H9 (cell line): Measurements from ENCODE around the gene MARK2. TPM values are rescaled to one million over a fixed set of nuclear protein-coding genes. Genes with fewer than 3 reads are reported as not detected.

Experiments
- DNase-seq: peaks from one replicate; pipeline ENCODE4 v3.0.0-alpha.2; 2017
- H2AFZ ChIP-seq: one replicate; pipeline ENCODE4 v1.6.1; 2013; ENCODE audit warnings: mild to moderate bottlenecking, low read length, control low read depth, moderate library complexity
- H2AK5ac ChIP-seq: 2 replicates; pipeline ENCODE4 v1.6.1; 2013; ENCODE audit warnings: low read length, control low read depth, mixed read lengths; ENCODE audit not compliant: insufficient read length
- H2BK120ac ChIP-seq: one replicate; pipeline ENCODE4 v1.6.1; 2013; ENCODE audit warnings: low read depth, mild to moderate bottlenecking, low read length, control low read depth, inconsistent platforms; ENCODE audit not compliant: poor library complexity, severe bottlenecking
- H2BK12ac ChIP-seq: 2 replicates; pipeline ENCODE4 v1.6.1; 2013; ENCODE audit warnings: low read length, control low read depth, mixed read lengths, low read depth; ENCODE audit not compliant: insufficient read length
- H2BK15ac ChIP-seq: 2 replicates; pipeline ENCODE4 v1.6.1; 2013; ENCODE audit warnings: low read depth, low read length, control low read depth
- H2BK20ac ChIP-seq: one replicate; pipeline ENCODE4 v1.6.1; 2013; ENCODE audit warnings: low read depth, mild to moderate bottlenecking, low read length, control low read depth, inconsistent platforms; ENCODE audit not compliant: poor library complexity, severe bottlenecking
- H2BK5ac ChIP-seq: 2 replicates; pipeline ENCODE4 v1.6.1; 2013; ENCODE audit warnings: low read length, control low read depth, mixed read lengths; ENCODE audit not compliant: insufficient read length
- H3K14ac ChIP-seq: 2 replicates; pipeline ENCODE4 v1.6.1; 2013; ENCODE audit warnings: low read length, control low read depth; ENCODE audit not compliant: insufficient read depth
- H3K18ac ChIP-seq: 2 replicates; pipeline ENCODE4 v1.6.1; 2013; ENCODE audit warnings: low read depth, mild to moderate bottlenecking, mixed read lengths, low read length, control low read depth; ENCODE audit not compliant: insufficient read length
- H3K23ac ChIP-seq: 2 replicates; pipeline ENCODE4 v1.6.1; 2013; ENCODE audit warnings: low read length, control low read depth, mixed read lengths, low read depth; ENCODE audit not compliant: insufficient read length
- H3K23me2 ChIP-seq: 2 replicates; pipeline ENCODE4 v1.6.1; 2013; ENCODE audit warnings: low read depth, mild to moderate bottlenecking, mixed read lengths, low read length, control low read depth; ENCODE audit not compliant: insufficient read length, poor library complexity, severe bottlenecking
- H3K27ac ChIP-seq: 2 replicates; pipeline ENCODE4 v1.5.1; 2013; ENCODE audit warnings: low read length, control low read depth, mixed read lengths, low read depth; ENCODE audit not compliant: insufficient read length
- H3K27me3 ChIP-seq: 2 replicates; pipeline ENCODE4 v1.6.1; 2013; ENCODE audit warnings: low read length, control low read depth, inconsistent platforms; ENCODE audit not compliant: insufficient read depth
- H3K4ac ChIP-seq: 2 replicates; pipeline ENCODE4 v1.6.1; 2013; ENCODE audit warnings: low read depth, mild to moderate bottlenecking, control low read depth, inconsistent platforms, low read length, moderate library complexity
- H3K4me1 ChIP-seq: 2 replicates; pipeline ENCODE4 v1.6.1; 2013; ENCODE audit warnings: low read length, control low read depth, inconsistent platforms; ENCODE audit not compliant: insufficient read depth
- H3K4me2 ChIP-seq: 2 replicates; pipeline ENCODE4 v1.6.1; 2013; ENCODE audit warnings: low read length, control low read depth, mixed read lengths; ENCODE audit not compliant: insufficient read length, insufficient read depth
- H3K56ac ChIP-seq: 2 replicates; pipeline ENCODE4 v1.6.1; 2013; ENCODE audit warnings: low read depth, mild to moderate bottlenecking, mixed read lengths, low read length, control low read depth; ENCODE audit not compliant: insufficient read length
- H3K79me1 ChIP-seq: 2 replicates; pipeline ENCODE4 v1.6.1; 2013; ENCODE audit warnings: low read depth, mild to moderate bottlenecking, moderate library complexity, low read length, control low read depth, inconsistent platforms; ENCODE audit not compliant: insufficient read depth, poor library complexity, severe bottlenecking
- H3K79me2 ChIP-seq: 2 replicates; pipeline ENCODE4 v1.6.1; 2013; ENCODE audit warnings: low read length, control low read depth, inconsistent platforms; ENCODE audit not compliant: insufficient read depth
- H3K9ac ChIP-seq: 2 replicates; pipeline ENCODE4 v1.6.1; 2013; ENCODE audit warnings: low read length, control low read depth, mixed read lengths; ENCODE audit not compliant: insufficient read length; ENCODE audit errors: extremely low read depth
- H3K9me3 ChIP-seq: one replicate; pipeline ENCODE4 v1.6.1; 2013; ENCODE audit warnings: low read depth, low read length, inconsistent platforms; ENCODE audit not compliant: control insufficient read depth
- H3T11ph ChIP-seq: one replicate; pipeline ENCODE4 v1.6.1; 2013; ENCODE audit warnings: mild to moderate bottlenecking, low read length, control low read depth, inconsistent platforms
- H4K20me1 ChIP-seq: one replicate; pipeline ENCODE4 v1.6.1; 2013; ENCODE audit not compliant: control insufficient read depth, insufficient read length, insufficient read depth
- H4K5ac ChIP-seq: 2 replicates; pipeline ENCODE4 v1.6.1; 2013; ENCODE audit warnings: low read depth, mild to moderate bottlenecking, mixed read lengths, low read length, control low read depth; ENCODE audit not compliant: insufficient read length
- H4K8ac ChIP-seq: replicated peaks from 2 replicates; pipeline ENCODE4 v1.6.1; 2013; ENCODE audit warnings: low read length, control low read depth, mixed read lengths, low read depth; ENCODE audit not compliant: insufficient read length
- H4K91ac ChIP-seq: 2 replicates; pipeline ENCODE4 v1.6.1; 2013; ENCODE audit warnings: low read depth, mild to moderate bottlenecking, moderate library complexity, mixed read lengths, low read length, control low read depth; ENCODE audit not compliant: insufficient read length
- H3K27ac Mint-ChIP-seq, 3 experiments: 2 replicates in 2 of 3; 3 replicates in 1 of 3; pipeline ENCODE4 v1.8.0; 2020 to 2021; ENCODE audit warnings: mixed read lengths in 3 of 3, mild to moderate bottlenecking in 1 of 3, moderate library complexity in 1 of 3
- H3K27me3 Mint-ChIP-seq: 2 replicates; pipeline ENCODE4 v1.8.0; 2021; ENCODE audit warnings: low read depth, mild to moderate bottlenecking, moderate library complexity, mixed read lengths
- H3K36me3 Mint-ChIP-seq, 3 experiments: 2 replicates in 2 of 3; 3 replicates in 1 of 3; pipeline ENCODE4 v1.8.0; 2020 to 2021; ENCODE audit warnings: low read depth in 3 of 3, mixed read lengths in 3 of 3; ENCODE audit not compliant: insufficient read depth in 1 of 3
- H3K4me1 Mint-ChIP-seq, 2 experiments: 2 replicates each; pipeline ENCODE4 v1.8.0; 2020; ENCODE audit warnings: mixed read lengths in 2 of 2
- H3K4me3 Mint-ChIP-seq, 2 experiments: 2 replicates in 1 of 2; 3 replicates in 1 of 2; pipeline ENCODE4 v1.8.0; 2020 to 2021; ENCODE audit warnings: mild to moderate bottlenecking in 2 of 2, mixed read lengths in 2 of 2, moderate library complexity in 1 of 2
- H3K9me3 Mint-ChIP-seq, 2 experiments: 2 replicates in 1 of 2; 3 replicates in 1 of 2; pipeline ENCODE4 v1.8.0; 2020; ENCODE audit warnings: mild to moderate bottlenecking in 2 of 2, mixed read lengths in 2 of 2, moderate library complexity in 1 of 2
- CTCF ChIP-seq: fragments of 200-600 bp; sonication (generic); conservative IDR thresholded peaks from 3 replicates; pipeline ENCODE4 v1.8.0; 2021; ENCODE audit warnings: antibody characterized with exemption, mild to moderate bottlenecking
- WGBS: extraction: QIAGEN DNeasy Blood & Tissue Kit; methylation state at CpG from one replicate; pipeline ENCODE4 v1.1.7; 2013; ENCODE audit warnings: missing lambda C conversion rate, low lambda C conversion rate, mixed read lengths; ENCODE audit not compliant: insufficient read length; ENCODE audit errors: extremely low coverage; 5-methylcytosine and 5-hydroxymethylcytosine counted together
- total RNA-seq: library from RNA; stranded (reverse); gene quantifications from 2 replicates; pipeline ENCODE4 v1.2.1, GENCODE V29; 2021

The MARK2 gene
- total RNA-seq, 1 experiment from 2014 or later, result 45.7 TPM

- Histone ChIP-seq H2AFZ (no peak overlapping the region), H2BK15ac (no peak overlapping the region), H3K56ac (no peak overlapping the region), H4K20me1 (no peaks in the 10 kb centered on the region), H3K14ac (no peak overlapping the region), H3K4me1 (no peaks in the 10 kb centered on the region; the same call in 1 of the 2 replicates), H2BK5ac (no peak overlapping the region), H3K18ac (no peak overlapping the region), H3K4ac (no peak overlapping the region), H3K23me2 (no peaks in the 10 kb centered on the region), H3K9me3 (no peaks in the 10 kb centered on the region), H4K8ac (no peak overlapping the region), H3K27ac (no peak overlapping the region), H2BK12ac (no peak overlapping the region), H3K23ac (no peak overlapping the region), H2BK120ac (no peak overlapping the region), H4K91ac (no peak overlapping the region), H3K27me3 (no peaks in the 10 kb centered on the region), H3K9ac (no peak overlapping the region), H4K5ac (no peak overlapping the region), H2BK20ac (no peak overlapping the region), H3K79me2 (no peaks in the 10 kb centered on the region), H3K4me2 (no peak overlapping the region), H3T11ph (no peak overlapping the region), H3K79me1 (no peaks in the 10 kb centered on the region), H2AK5ac (no peak overlapping the region)
- Mint-ChIP-seq H3K4me3 (no peak overlapping the region), H3K36me3 (peaks cover 0 to 3% (median 0%) of the 10 kb centered on the region in 3 experiments; a peak in 2 of 7 replicates), H3K9me3 (0 out of 5 replicates have a peak, but pooled peaks cover 0 to 3% of the 10 kb centered on the region in 2 experiments), H3K27me3 (no peaks in the 10 kb centered on the region), H3K4me1 (peaks cover 0 to 4% of the 10 kb centered on the region in 2 experiments; a peak in 1 of 4 replicates), H3K27ac (no peak overlapping the region)
- no CpG with 5 or more reads among the region's 10 CpGs for WGBS
- no peak for DNase-seq
- no peak for TF ChIP-seq CTCF
Measured at GRCh38 chr11:63802637-63803414, 36.1 kb upstream of the MARK2 start.
